Sigmoid colon (tissue), 7 donors: ENCODE results near the gene C11orf52. TPM values are rescaled to one million over a fixed set of nuclear protein-coding genes. Genes with fewer than 3 reads are reported as not detected.
A peak's percentile ranks its signal among the peaks of the same experiment; 100 is the strongest.

Experiments
- DNase-seq: peaks from one replicate; pipeline ENCODE4 v3.0.0-alpha.2; 2019
- H3K27ac ChIP-seq, 4 donors: fragments of 200-600 bp; sonication (generic); one replicate each; pipeline ENCODE4 v1.5.1; 2016 to 2019; ENCODE audit warnings: mild to moderate bottlenecking in 1 of 4
- H3K27me3 ChIP-seq, 3 donors: fragments of 200-600 bp; sonication (generic); one replicate each; pipeline ENCODE4 v1.5.1; 2019; ENCODE audit warnings: mild to moderate bottlenecking in 1 of 3
- H3K36me3 ChIP-seq, 4 donors: fragments of 200-600 bp; sonication (generic); one replicate each; pipeline ENCODE4 v1.5.1; 2016 to 2019
- H3K4me1 ChIP-seq, 4 donors: fragments of 200-600 bp; sonication (generic); one replicate each; pipeline ENCODE4 v1.5.1; 2017 to 2019
- H3K4me3 ChIP-seq, 4 donors: fragments of 200-600 bp; sonication (generic); one replicate each; pipeline ENCODE4 v1.5.1; 2017 to 2019; ENCODE audit warnings: mild to moderate bottlenecking in 2 of 4, moderate library complexity in 1 of 4
- H3K9me3 ChIP-seq, 4 donors: fragments of 200-600 bp in 3 of 4; sonication (generic) in 3 of 4; one replicate each; pipeline versions ENCODE4 v1.5.1 to v1.6.1; 2013 to 2019
- CTCF ChIP-seq, 4 experiments: fragments of 450-650 bp in 3 of 4; fragments of 200-600 bp in 1 of 4; IDR thresholded peaks; one replicate each; pipeline ENCODE4 v1.5.1; 2016 to 2019; ENCODE audit warnings: antibody characterized with exemption in 4 of 4, mild to moderate bottlenecking in 3 of 4, moderate library complexity in 2 of 4
- EP300 ChIP-seq, 4 donors: sonication (generic); formaldehyde crosslinking; IDR thresholded peaks; one replicate each; pipeline ENCODE4 v1.6.1; 2017; ENCODE audit warnings: antibody characterized with exemption in 4 of 4
- POLR2A ChIP-seq, 2 donors: fragments of 450-650 bp; IDR thresholded peaks; one replicate each; pipeline ENCODE4 v1.6.1; 2016; ENCODE audit warnings: antibody characterized with exemption in 2 of 2, mild to moderate bottlenecking in 2 of 2, moderate library complexity in 2 of 2
- POLR2AphosphoS5 ChIP-seq, 4 donors: sonication (generic); formaldehyde crosslinking; IDR thresholded peaks; one replicate each; pipeline ENCODE4 v1.6.1; 2017; ENCODE audit warnings: antibody characterized with exemption in 4 of 4
- WGBS, 2 donors: extraction: QIAGEN DNeasy Blood & Tissue Kit; methylation state at CpG; one replicate each; pipeline ENCODE4 v1.1.7; 2013; 5-methylcytosine and 5-hydroxymethylcytosine counted together
- intact Hi-C: fragments of 100-400 bp; cut with DNase I; formaldehyde crosslinking; loops from one replicate; pipeline ENCODE4 v1.15.1; 2023
- polyA plus RNA-seq, 3 donors: library from polyadenylated mRNA; stranded (reverse); fragments of 200-250 nt; gene quantifications; one replicate each; pipeline ENCODE4 v1.2.3, GENCODE V29; 2013
- total RNA-seq, 4 donors: library from RNA; depleted of rRNA; stranded (reverse); fragments of >200 nt; gene quantifications; one replicate each; pipeline ENCODE4 v1.1.0, GENCODE V29; 2016
- donor health status: healthy with polysubstance abuse.
- donor health status: Bipolar disorder and iron deficiency.
- donor health status: healthy.

The C11orf52 gene
- total and polyA plus RNA-seq, 7 donors, result 3.9 to 17.8 (median 11.6) TPM; not detected in 3

- TF ChIP-seq POLR2A (IDR thresholded peaks at IDR 0.05), result no peak
- TF ChIP-seq CTCF (IDR thresholded peaks at IDR 0.05), result no peak
- TF ChIP-seq POLR2AphosphoS5 (IDR thresholded peaks at IDR 0.05), result peak in 2 of 4 donors; percentile 16 to 25
- 67 to 72% methylated on average over 4 of the region's 4 CpGs for WGBS, 2 donors
- intact Hi-C loops, result loop anchor here (2.0 kb wide), 2 partner anchors 41 to 57 kb away; partner anchors contain the start of genes CFAP68 and FDXACB1
- Histone ChIP-seq H3K4me1 (peaks cover 0 to 53% (median 49%) of the 10 kb centered on the region in 4 donors), H3K27me3 (no peaks in the 10 kb centered on the region), H3K9me3 (no peaks in the 10 kb centered on the region), H3K4me3 (no peak overlapping the region), H3K27ac (peak overlapping the region; percentile 72 to 89 (median 85)), H3K36me3 (no peaks in the 10 kb centered on the region)
- DNase-seq, result no peak
Measured at GRCh38 chr11:111935317-111936039, 16.8 kb downstream of the C11orf52 start.

GRCh38 chr11:111936040-111936540, 17.4 kb downstream of the C11orf52 start:
- intact Hi-C loops, result loop anchor here (2.0 kb wide), 2 partner anchors 41 to 57 kb away; partner anchors contain the start of genes CFAP68 and FDXACB1
- peaks cover 0 to 53% (median 50%) of the 10 kb centered on the region in 4 donors for H3K4me1 ChIP-seq

GRCh38 chr11:111937461-111937769, 18.7 kb downstream of the C11orf52 start:
- no peaks in the 10 kb centered on the region for H3K9me3 ChIP-seq
- DNase-seq, result no peak
- no peaks in the 10 kb centered on the region for H3K27me3 ChIP-seq
- no peaks in the 10 kb centered on the region for H3K36me3 ChIP-seq
- TF ChIP-seq POLR2AphosphoS5 (IDR thresholded peaks at IDR 0.05) (no peak), CTCF (IDR thresholded peaks at IDR 0.05) (no peak), EP300 (IDR thresholded peaks at IDR 0.05) (no peak), POLR2A (IDR thresholded peaks at IDR 0.05) (no peak)
- WGBS, 2 donors, result 6 to 21% methylated on average over 9 of the region's 9 CpGs
- H3K4me3 ChIP-seq, result peak overlapping the region; percentile 42 to 86 (median 78)
- peaks cover 0 to 54% (median 48%) of the 10 kb centered on the region in 4 donors for H3K4me1 ChIP-seq
- intact Hi-C loops, result loop anchor here (2.0 kb wide), 2 partner anchors 39 to 59 kb away; partner anchors contain the start of genes CFAP68 and FDXACB1
- H3K27ac ChIP-seq, result peak overlapping the region; percentile 72 to 89 (median 85)

More at GRCh38 chr11:111936040-111936540, 17.4 kb downstream of the C11orf52 start:
- H3K36me3 ChIP-seq, result no peaks in the 10 kb centered on the region
- no peak for DNase-seq
- no peaks in the 10 kb centered on the region for H3K27me3 ChIP-seq
- TF ChIP-seq POLR2AphosphoS5 (IDR thresholded peaks at IDR 0.05) (no peak), CTCF (IDR thresholded peaks at IDR 0.05) (no peak), POLR2A (IDR thresholded peaks at IDR 0.05) (no peak), EP300 (IDR thresholded peaks at IDR 0.05) (no peak)
- peak overlapping the region in 3 of 4 donors; percentile 74 to 86 (median 82) for H3K4me3 ChIP-seq
- peak overlapping the region; percentile 72 to 89 (median 85) for H3K27ac ChIP-seq
- WGBS, 2 donors, result 44 to 52% methylated on average over 3 of the region's 3 CpGs
- no peaks in the 10 kb centered on the region for H3K9me3 ChIP-seq

GRCh38 chr11:111937844-111938243, 19.1 kb downstream of the C11orf52 start:
- TF ChIP-seq CTCF (IDR thresholded peaks at IDR 0.05) (no peak), POLR2AphosphoS5 (IDR thresholded peaks at IDR 0.05) (no peak), POLR2A (IDR thresholded peaks at IDR 0.05) (no peak), EP300 (IDR thresholded peaks at IDR 0.05) (no peak)
- no peaks in the 10 kb centered on the region for H3K9me3 ChIP-seq
- H3K4me3 ChIP-seq, result peak overlapping the region; percentile 42 to 86 (median 78)
- peak overlapping the region; percentile 72 to 89 (median 85) for H3K27ac ChIP-seq
- no peak for DNase-seq
- H3K36me3 ChIP-seq, result no peaks in the 10 kb centered on the region
- intact Hi-C loops, result loop anchor here (2.0 kb wide), 2 partner anchors 39 to 59 kb away; partner anchors contain the start of genes CFAP68 and FDXACB1
- WGBS, 2 donors, result 73% methylated on average over 7 of the region's 7 CpGs
- peaks cover 0 to 54% (median 48%) of the 10 kb centered on the region in 4 donors for H3K4me1 ChIP-seq
- H3K27me3 ChIP-seq, result no peaks in the 10 kb centered on the region
